Neural cell (in vitro differentiated cells): ENCODE results near the gene ANKRD33B. TPM values are rescaled to one million over a fixed set of nuclear protein-coding genes. Genes with fewer than 3 reads are reported as not detected.

Experiments
- H2AFZ ChIP-seq: fragments of 200-600, 300-800 bp; sonication (generic), shearing (Covaris generic); 2 replicates; pipeline ENCODE4 v1.6.0; 2014; ENCODE audit warnings: low read depth, mild to moderate bottlenecking, antibody characterized with exemption, low read length, moderate library complexity
- H3F3A ChIP-seq: fragments of 200-600 bp; shearing (Covaris generic); 2 replicates; pipeline ENCODE4 v1.6.1; 2016; ENCODE audit warnings: mild to moderate bottlenecking, moderate library complexity, mixed read lengths, antibody characterized with exemption, low read length; ENCODE audit not compliant: insufficient read depth, poor library complexity, severe bottlenecking
- H3K27ac ChIP-seq: fragments of 200-600, 300-800 bp; sonication (generic), shearing (Covaris generic); 2 replicates; pipeline ENCODE4 v1.5.1; 2014; ENCODE audit warnings: mild to moderate bottlenecking, low read length, moderate library complexity
- H3K27me3 ChIP-seq: fragments of 300-800, 200-600 bp; sonication (generic), shearing (Covaris generic); 2 replicates; pipeline ENCODE4 v1.6.0; 2014; ENCODE audit warnings: mild to moderate bottlenecking, low read depth, low read length, moderate library complexity; ENCODE audit not compliant: insufficient read depth
- H3K36me3 ChIP-seq: fragments of 300-800, 200-600 bp; sonication (generic), shearing (Covaris generic); 2 replicates; pipeline ENCODE4 v1.5.1; 2014; ENCODE audit warnings: mild to moderate bottlenecking, antibody characterized with exemption, low read length, moderate library complexity; ENCODE audit not compliant: insufficient read depth
- H3K4me2 ChIP-seq: fragments of 300-800, 200-600 bp; sonication (generic), shearing (Covaris generic); 2 replicates; pipeline ENCODE4 v1.6.0; 2014; ENCODE audit warnings: mild to moderate bottlenecking, low read length
- H3K4me3 ChIP-seq: fragments of 300-800, 200-600 bp; sonication (generic), shearing (Covaris generic); 2 replicates; pipeline ENCODE4 v1.5.1; 2014; ENCODE audit warnings: mild to moderate bottlenecking, low read length, moderate library complexity
- H3K79me2 ChIP-seq: fragments of 200-600 bp; shearing (Covaris generic); replicated peaks from 2 replicates; pipeline ENCODE4 v1.6.0; 2014; ENCODE audit warnings: mild to moderate bottlenecking, low read length, moderate library complexity; ENCODE audit not compliant: insufficient read depth
- H3K9ac ChIP-seq: fragments of 300-800, 200-600 bp; sonication (generic), shearing (Covaris generic); 2 replicates; pipeline ENCODE4 v1.6.1; 2016; ENCODE audit warnings: mild to moderate bottlenecking, low read length, mixed read lengths
- H3K9me2 ChIP-seq: fragments of 200-600 bp; shearing (Covaris generic); 2 replicates; pipeline ENCODE4 v1.6.1; 2016; ENCODE audit warnings: mild to moderate bottlenecking, low read length, mixed read lengths; ENCODE audit not compliant: insufficient read depth
- H3K9me3 ChIP-seq: fragments of 200-600, 300-800 bp; sonication (generic), shearing (Covaris generic); 2 replicates; pipeline ENCODE4 v1.6.1; 2016; ENCODE audit warnings: mild to moderate bottlenecking, mixed run types, low read length, moderate library complexity, mixed read lengths
- H4K20me1 ChIP-seq: fragments of 200-600 bp; shearing (Covaris generic); 2 replicates; pipeline ENCODE4 v1.6.1; 2016; ENCODE audit warnings: mild to moderate bottlenecking, mixed run types; ENCODE audit not compliant: insufficient read depth
- CTCF ChIP-seq: fragments of 450-650 bp; IDR thresholded peaks from 2 replicates; pipeline ENCODE4 v1.5.1; 2014; ENCODE audit warnings: antibody characterized with exemption, mild to moderate bottlenecking, moderate library complexity; ENCODE audit not compliant: poor library complexity, severe bottlenecking
- EP300 ChIP-seq: fragments of 450-650 bp; conservative IDR thresholded peaks from 2 replicates; pipeline ENCODE4 v1.6.1; 2014; ENCODE audit warnings: antibody characterized with exemption, mild to moderate bottlenecking, moderate library complexity; ENCODE audit not compliant: poor library complexity, severe bottlenecking
- EZH2 ChIP-seq: fragments of 200-600, 300-800 bp; shearing (Covaris generic), sonication (generic); IDR thresholded peaks from 2 replicates; pipeline ENCODE4 v1.6.1; 2014; ENCODE audit warnings: antibody characterized with exemption, low read length, borderline replicate concordance, mild to moderate bottlenecking; ENCODE audit not compliant: insufficient read depth, poor library complexity, severe bottlenecking
- MXI1 ChIP-seq: fragments of 450-650 bp; conservative IDR thresholded peaks from 2 replicates; pipeline ENCODE4 v1.6.1; 2014; ENCODE audit warnings: antibody characterized with exemption, mild to moderate bottlenecking; ENCODE audit not compliant: poor library complexity, severe bottlenecking
- POLR2AphosphoS5 ChIP-seq: IDR thresholded peaks from 2 replicates; pipeline ENCODE4 v1.6.1; 2012
- RAD21 ChIP-seq: fragments of 450-650 bp; conservative IDR thresholded peaks from 2 replicates; pipeline ENCODE4 v1.6.1; 2014; ENCODE audit warnings: antibody characterized with exemption, mild to moderate bottlenecking, moderate library complexity
- REST ChIP-seq: IDR thresholded peaks from 2 replicates; pipeline ENCODE4 v1.6.1; 2012; ENCODE audit warnings: borderline replicate concordance
- SMC3 ChIP-seq: fragments of 450-650 bp; conservative IDR thresholded peaks from 2 replicates; pipeline ENCODE4 v1.6.1; 2014; ENCODE audit warnings: antibody characterized with exemption, mild to moderate bottlenecking, moderate library complexity; ENCODE audit not compliant: poor library complexity
- TAF1 ChIP-seq: IDR thresholded peaks from 2 replicates; pipeline ENCODE4 v1.6.1; 2012; ENCODE audit warnings: low read depth
- polyA plus RNA-seq: library from polyadenylated mRNA; depleted of rRNA; stranded (reverse); fragments of >200 nt; gene quantifications from 2 replicates; pipeline ENCODE4 v1.2.3, GENCODE V29; 2014

Gene ANKRD33B
- polyA plus RNA-seq, 1 donor from 2014 or later = not detected

- Histone ChIP-seq H3K4me2 (no peak overlapping the region), H3K9me3 (no peaks in the 10 kb centered on the region), H4K20me1 (no peaks in the 10 kb centered on the region), H3K4me3 (no peak overlapping the region), H3K9me2 (no peaks in the 10 kb centered on the region), H3K79me2 (no peaks in the 10 kb centered on the region), H3K36me3 (no peaks in the 10 kb centered on the region), H3K27ac (no peak overlapping the region), H3K9ac (no peak overlapping the region), H3F3A (no peaks in the 10 kb centered on the region), H3K27me3 (no peaks in the 10 kb centered on the region), H2AFZ (no peak overlapping the region)
- TF ChIP-seq CTCF = no peak
- no peak for TF ChIP-seq EP300
- no peak for TF ChIP-seq RAD21
- no peak for TF ChIP-seq MXI1
- no peak for TF ChIP-seq SMC3
- TF ChIP-seq EZH2 = no peak
- no peak for TF ChIP-seq REST
- TF ChIP-seq POLR2AphosphoS5 = no peak
- no peak for TF ChIP-seq TAF1
Measured at GRCh38 chr5:10550222-10550995, 13.5 kb upstream of the ANKRD33B start.

- Histone ChIP-seq H4K20me1 (no peaks in the 10 kb centered on the region), H3K9ac (no peak overlapping the region), H3K27me3 (no peaks in the 10 kb centered on the region), H3K4me2 (no peak overlapping the region), H3K79me2 (no peaks in the 10 kb centered on the region), H3K36me3 (no peaks in the 10 kb centered on the region), H3K4me3 (no peak overlapping the region), H3K9me3 (no peaks in the 10 kb centered on the region), H2AFZ (no peak overlapping the region), H3F3A (no peaks in the 10 kb centered on the region), H3K27ac (no peak overlapping the region), H3K9me2 (no peaks in the 10 kb centered on the region)
- TF ChIP-seq CTCF (no peak), RAD21 (no peak), REST (no peak), SMC3 (no peak), TAF1 (no peak), EZH2 (no peak), MXI1 (no peak), POLR2AphosphoS5 (no peak), EP300 (no peak)
Measured at GRCh38 chr5:10551782-10552138, 12.1 kb upstream of the ANKRD33B start.
